SK-N-SH treated with all-trans-retinoic acid at 6 μM for 48 hours (cell line): ENCODE results near the gene ARHGAP28.

ENCODE experiments used
- ATAC-seq: fragments of 200-7000 bp; cut with Tn5 transposase; 3 replicates; pipeline ENCODE4 v1.9.1; 2020; ENCODE audit warnings: mild to moderate bottlenecking, moderate library complexity
- ARNTL ChIP-seq: fragments of 450-650 bp; formaldehyde crosslinking; IDR thresholded peaks from 2 replicates; pipeline ENCODE4 v1.5.0; 2020; ENCODE audit warnings: low read depth, mild to moderate bottlenecking, moderate library complexity, borderline replicate concordance
- BACH2 ChIP-seq: fragments of 250-450 bp; sonication (Bioruptor Pico); IDR thresholded peaks from 2 replicates; pipeline ENCODE4 v1.9.0; 2021; ENCODE audit warnings: mild to moderate bottlenecking, borderline replicate concordance
- CREB5 ChIP-seq: fragments of 250-450 bp; sonication (Bioruptor Pico); IDR thresholded peaks from 2 replicates; pipeline ENCODE4 v1.5.1; 2020; ENCODE audit warnings: low read depth, mild to moderate bottlenecking, moderate library complexity
- CSDC2 ChIP-seq: fragments of 250-450 bp; sonication (Bioruptor Pico); IDR thresholded peaks from 2 replicates; pipeline ENCODE4 v1.5.0; 2020; ENCODE audit warnings: mild to moderate bottlenecking, moderate library complexity
- CSRNP3 ChIP-seq: fragments of 250-450 bp; sonication (Bioruptor Pico); IDR thresholded peaks from 2 replicates; pipeline ENCODE4 v1.5.1; 2021; ENCODE audit warnings: mild to moderate bottlenecking, moderate library complexity
- ESRRG ChIP-seq: fragments of 250-450 bp; sonication (Bioruptor Pico); IDR thresholded peaks from 2 replicates; pipeline ENCODE4 v1.6.1; 2021; ENCODE audit warnings: mild to moderate bottlenecking
- GLIS3 ChIP-seq: fragments of 250-450 bp; sonication (Bioruptor Pico); IDR thresholded peaks from 2 replicates; pipeline ENCODE4 v1.5.0; 2020; ENCODE audit warnings: mild to moderate bottlenecking, moderate library complexity
- ISL1 ChIP-seq: fragments of 250-450 bp; sonication (Bioruptor Pico); IDR thresholded peaks from 2 replicates; pipeline ENCODE4 v2.1.2; 2022; ENCODE audit warnings: mild to moderate bottlenecking, moderate library complexity
- OSR1 ChIP-seq: fragments of 250-450 bp; sonication (Bioruptor Pico); IDR thresholded peaks from 2 replicates; pipeline ENCODE4 v1.8.0; 2022; ENCODE audit warnings: moderate library complexity, mild to moderate bottlenecking, inconsistent platforms
- PATZ1 ChIP-seq: fragments of 250-450 bp; sonication (Bioruptor Pico); IDR thresholded peaks from 2 replicates; pipeline ENCODE4 v1.8.0; 2020; ENCODE audit warnings: mild to moderate bottlenecking, moderate library complexity, borderline replicate concordance
- POU6F1 ChIP-seq: fragments of 250-450 bp; sonication (Bioruptor Pico); IDR thresholded peaks from 2 replicates; pipeline ENCODE4 v1.8.0; 2021; ENCODE audit warnings: low read depth, mild to moderate bottlenecking, moderate library complexity, borderline replicate concordance
- PPARA ChIP-seq: fragments of 250-450 bp; sonication (Bioruptor Pico); IDR thresholded peaks from 2 replicates; pipeline ENCODE4 v1.5.0; 2020; ENCODE audit warnings: mild to moderate bottlenecking, borderline replicate concordance
- RARB ChIP-seq: fragments of 250-450 bp; sonication (Bioruptor Pico); IDR thresholded peaks from 2 replicates; pipeline ENCODE4 v1.8.0; 2021; ENCODE audit warnings: mild to moderate bottlenecking, moderate library complexity
- SNAI2 ChIP-seq: fragments of 250-450 bp; sonication (Bioruptor Pico); IDR thresholded peaks from 2 replicates; pipeline ENCODE4 v1.5.0; 2020; ENCODE audit warnings: mild to moderate bottlenecking, moderate library complexity
- TOX ChIP-seq: fragments of 250-450 bp; sonication (Bioruptor Pico); IDR thresholded peaks from 2 replicates; pipeline ENCODE4 v1.8.0; 2021; ENCODE audit warnings: mild to moderate bottlenecking, moderate library complexity, borderline replicate concordance
- TSHZ2 ChIP-seq: fragments of 250-450 bp; sonication (Bioruptor Pico); IDR thresholded peaks from 2 replicates; pipeline ENCODE4 v1.5.0; 2020; ENCODE audit warnings: mild to moderate bottlenecking, moderate library complexity
- ZC3H10 ChIP-seq: fragments of 250-450 bp; sonication (Bioruptor Pico); IDR thresholded peaks from 2 replicates; pipeline ENCODE4 v1.5.1; 2021; ENCODE audit warnings: mild to moderate bottlenecking, moderate library complexity
- ZFP3 ChIP-seq: fragments of 250-450 bp; sonication (Bioruptor Pico); IDR thresholded peaks from 2 replicates; pipeline ENCODE4 v1.5.0; 2020; ENCODE audit warnings: mild to moderate bottlenecking, moderate library complexity
- ZFP30 ChIP-seq: fragments of 450-650 bp; formaldehyde crosslinking; IDR thresholded peaks from 2 replicates; pipeline ENCODE4 v1.5.0; 2022; ENCODE audit warnings: mild to moderate bottlenecking, moderate library complexity
- ZNF565 ChIP-seq: fragments of 450-650 bp; formaldehyde crosslinking; conservative IDR thresholded peaks from 2 replicates; pipeline ENCODE4 v1.5.0; 2020; ENCODE audit warnings: low read depth, mild to moderate bottlenecking, moderate library complexity
- ZNF70 ChIP-seq: fragments of 450-650 bp; formaldehyde crosslinking; IDR thresholded peaks from 2 replicates; pipeline ENCODE4 v1.5.0; 2020; ENCODE audit warnings: mild to moderate bottlenecking, moderate library complexity
- ZNF8 ChIP-seq: fragments of 450-650 bp; formaldehyde crosslinking; IDR thresholded peaks from 2 replicates; pipeline ENCODE4 v1.5.0; 2020; ENCODE audit warnings: mild to moderate bottlenecking, moderate library complexity

The ARHGAP28 gene

GRCh38 chr18:6939972-6940371 is 210.5 kb downstream of the ARHGAP28 start:
- TF ChIP-seq PATZ1 (CRISPR knock-in tag) (no peak), ARNTL (no peak), ZC3H10 (CRISPR knock-in tag) (no peak), ZNF565 (CRISPR knock-in tag) (no peak), PPARA (no peak), ZFP3 (no peak), OSR1 (CRISPR knock-in tag) (no peak), ZNF8 (CRISPR knock-in tag) (no peak), GLIS3 (CRISPR knock-in tag) (no peak), ZFP30 (no peak), CSRNP3 (CRISPR knock-in tag) (no peak), BACH2 (no peak), TOX (CRISPR knock-in tag) (no peak), TSHZ2 (CRISPR knock-in tag) (no peak), CSDC2 (CRISPR knock-in tag) (no peak), ISL1 (CRISPR knock-in tag) (no peak), POU6F1 (CRISPR knock-in tag) (no peak), SNAI2 (CRISPR knock-in tag) (no peak)
- no peak for ATAC-seq

- TF ChIP-seq ZFP3 (no peak), ESRRG (CRISPR knock-in tag) (no peak), CSDC2 (CRISPR knock-in tag) (no peak), CREB5 (CRISPR knock-in tag) (no peak)
- no peak for ATAC-seq
Observed at GRCh38 chr18:6940451-6940850, 210.9 kb downstream of the ARHGAP28 start.

- no peak for ATAC-seq
- TF ChIP-seq BACH2: no peak
- TF ChIP-seq ISL1 (CRISPR knock-in tag): no peak
- no peak for TF ChIP-seq ZNF70 (CRISPR knock-in tag)
- no peak for TF ChIP-seq ZFP30
- TF ChIP-seq RARB: no peak
- TF ChIP-seq GLIS3 (CRISPR knock-in tag): no peak
- no peak for TF ChIP-seq TSHZ2 (CRISPR knock-in tag)
- TF ChIP-seq POU6F1 (CRISPR knock-in tag): no peak
- TF ChIP-seq PATZ1 (CRISPR knock-in tag): no peak
- TF ChIP-seq ZC3H10 (CRISPR knock-in tag): no peak
- no peak for TF ChIP-seq ZNF8 (CRISPR knock-in tag)
Observed at GRCh38 chr18:6941996-6942395, 212.5 kb downstream of the ARHGAP28 start.
